NCI-H345 (cell line): ENCODE data around the gene ZNHIT6.
"Not testable (repeated sequence)": the region's sequence is repeated elsewhere in the genome, so short reads cannot be mapped to it uniquely, and the experiment has no call there.

Experiments used
- DNase-seq: peaks from one replicate; lab custom pipeline; 2025; lab: John Stamatoyannopoulos, UW

ZNHIT6 gene, protein sequence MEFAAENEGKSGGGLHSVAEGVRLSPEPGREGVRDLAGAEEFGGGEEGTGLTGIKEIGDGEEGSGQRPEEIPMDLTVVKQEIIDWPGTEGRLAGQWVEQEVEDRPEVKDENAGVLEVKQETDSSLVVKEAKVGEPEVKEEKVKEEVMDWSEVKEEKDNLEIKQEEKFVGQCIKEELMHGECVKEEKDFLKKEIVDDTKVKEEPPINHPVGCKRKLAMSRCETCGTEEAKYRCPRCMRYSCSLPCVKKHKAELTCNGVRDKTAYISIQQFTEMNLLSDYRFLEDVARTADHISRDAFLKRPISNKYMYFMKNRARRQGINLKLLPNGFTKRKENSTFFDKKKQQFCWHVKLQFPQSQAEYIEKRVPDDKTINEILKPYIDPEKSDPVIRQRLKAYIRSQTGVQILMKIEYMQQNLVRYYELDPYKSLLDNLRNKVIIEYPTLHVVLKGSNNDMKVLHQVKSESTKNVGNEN

DNA sequence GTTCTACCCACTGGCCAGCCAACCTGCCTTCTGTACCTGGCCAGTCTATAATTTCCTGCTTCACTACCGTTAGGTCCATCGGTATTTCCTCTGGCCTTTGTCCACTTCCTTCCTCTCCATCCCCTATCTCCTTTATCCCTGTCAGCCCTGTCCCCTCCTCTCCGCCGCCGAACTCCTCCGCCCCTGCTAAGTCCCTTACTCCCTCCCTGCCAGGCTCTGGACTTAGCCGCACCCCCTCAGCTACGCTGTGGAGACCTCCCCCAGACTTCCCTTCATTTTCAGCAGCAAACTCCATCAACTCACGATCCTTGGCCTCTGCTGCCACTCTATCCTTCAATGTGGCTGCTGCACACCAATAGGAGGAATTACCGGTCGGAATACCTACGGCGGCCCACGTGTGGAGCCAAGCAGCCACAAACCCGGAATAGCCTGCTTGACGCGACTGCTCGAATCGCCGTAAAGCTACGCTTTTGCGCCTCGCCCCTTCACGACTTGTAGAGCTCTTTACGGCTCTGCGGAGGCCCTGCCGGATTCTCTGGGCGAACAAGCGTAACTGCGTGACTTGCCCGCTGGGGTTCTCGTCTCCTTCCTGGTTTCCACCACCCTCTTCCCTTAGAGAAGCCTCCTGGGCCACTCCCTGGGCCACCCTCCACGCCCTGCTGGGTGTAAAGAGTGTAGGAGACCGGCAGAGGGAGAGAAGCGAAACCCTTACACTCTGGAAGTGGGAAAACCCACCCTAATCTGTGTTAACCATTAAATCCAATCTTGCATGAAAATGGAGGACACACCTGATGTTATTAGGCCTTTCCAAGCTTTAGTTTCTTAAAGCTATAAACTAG is at the start of gene ZNHIT6:
TSS of gene ZNHIT6 (minus strand) at position 444 of the 839 bp plus-strand sequence. CDS start at position 295, 149 bp downstream.
- DNase-seq = peak; percentile 93

DNA sequence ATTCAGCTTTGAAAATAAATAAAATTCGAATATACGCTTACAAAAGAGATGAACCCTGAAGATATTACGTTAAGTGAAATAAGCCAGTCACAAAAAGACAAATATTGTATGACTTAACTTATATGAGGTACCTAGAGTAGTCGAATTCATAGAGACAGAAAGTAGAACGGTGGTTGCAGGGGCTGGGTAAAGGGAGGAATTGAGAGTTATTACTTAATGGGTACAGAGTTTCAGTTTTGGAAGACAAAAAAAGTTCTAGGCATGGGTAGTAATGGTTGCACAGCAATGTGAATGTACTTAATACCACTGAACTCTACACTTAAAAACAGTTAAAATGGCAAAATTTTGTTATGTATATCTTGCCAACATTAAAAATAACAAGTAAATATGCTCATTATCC is 48.6 kb upstream of the ZNHIT6 start:
- DNase-seq = no peak

DNA sequence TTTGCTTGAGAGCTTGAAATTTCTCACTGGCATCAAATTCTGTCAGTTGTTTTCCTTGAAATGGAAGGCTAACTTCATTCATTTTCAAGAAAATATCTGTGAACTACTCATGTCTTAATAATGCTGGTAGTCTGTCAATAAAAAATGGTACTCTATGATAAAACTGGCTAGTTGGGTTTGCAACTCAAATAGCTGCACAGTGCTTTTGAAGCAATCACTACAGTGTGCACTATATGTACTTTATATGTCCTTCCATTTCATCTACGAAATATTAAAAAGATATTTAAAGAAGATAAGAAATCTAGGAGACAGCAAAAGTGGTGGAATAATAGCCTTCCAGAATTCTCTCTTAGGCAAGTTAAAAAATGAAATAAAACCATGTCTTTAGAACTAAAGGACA is 39.9 kb upstream of the ZNHIT6 start:
- DNase-seq = no peak

DNA sequence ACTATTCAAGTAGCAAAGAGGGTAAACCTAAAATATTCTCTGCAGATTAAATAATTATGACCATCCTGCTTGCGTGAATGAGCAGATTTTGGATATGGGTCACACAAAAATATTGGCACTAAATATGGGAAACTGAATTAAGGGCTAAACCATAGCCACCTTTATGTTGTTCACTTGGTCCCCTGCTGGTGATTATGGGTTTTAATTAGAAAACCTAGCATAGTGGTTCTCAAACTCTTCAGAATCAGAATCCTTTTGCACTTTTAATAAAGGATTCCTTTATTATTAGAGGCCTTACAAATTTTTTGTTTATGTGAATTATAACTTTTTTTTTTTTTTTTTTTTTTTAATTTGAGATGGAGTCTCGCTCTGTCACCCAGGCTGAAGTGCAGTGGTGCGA is 38.5 kb upstream of the ZNHIT6 start:
- DNase-seq = no peak

DNA sequence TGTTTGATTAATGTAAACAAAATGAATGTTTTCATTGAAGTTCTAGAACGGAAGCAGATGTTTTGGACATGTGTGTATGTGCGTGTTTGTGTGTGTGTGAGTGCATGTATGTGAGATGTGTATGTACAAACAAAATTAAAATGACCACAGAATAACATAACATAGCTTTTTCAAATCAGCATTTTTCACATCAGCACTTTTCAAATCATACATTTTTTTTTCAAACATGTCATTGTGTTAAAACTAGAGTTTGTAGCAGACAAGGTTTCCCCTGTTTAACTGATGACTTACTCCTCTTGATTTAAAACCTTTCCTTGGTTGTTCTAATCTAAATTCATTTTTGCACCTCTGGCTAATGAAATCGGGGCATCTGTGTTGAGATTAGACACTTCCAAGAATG is 35.6 kb upstream of the ZNHIT6 start:
- no peak for DNase-seq

DNA sequence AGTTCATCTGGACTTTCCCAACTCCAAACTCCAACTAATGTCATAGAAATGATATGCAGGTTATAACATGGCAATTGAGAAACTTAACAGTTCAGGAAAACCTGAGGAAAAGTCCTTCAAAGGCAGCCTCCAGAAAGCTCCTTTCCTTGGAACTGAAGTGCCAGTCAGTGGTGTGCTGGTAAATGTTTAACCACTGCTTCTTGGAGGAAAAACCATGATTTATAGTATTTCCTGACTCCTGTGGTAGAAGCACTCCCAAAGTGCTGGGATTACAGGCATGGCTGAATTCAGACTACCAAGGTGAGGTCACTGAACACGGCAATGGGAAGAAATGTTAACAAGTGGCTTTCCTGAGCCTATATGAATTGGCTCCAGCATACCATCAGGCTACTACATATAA is 26.7 kb upstream of the ZNHIT6 start:
- no peak for DNase-seq

DNA sequence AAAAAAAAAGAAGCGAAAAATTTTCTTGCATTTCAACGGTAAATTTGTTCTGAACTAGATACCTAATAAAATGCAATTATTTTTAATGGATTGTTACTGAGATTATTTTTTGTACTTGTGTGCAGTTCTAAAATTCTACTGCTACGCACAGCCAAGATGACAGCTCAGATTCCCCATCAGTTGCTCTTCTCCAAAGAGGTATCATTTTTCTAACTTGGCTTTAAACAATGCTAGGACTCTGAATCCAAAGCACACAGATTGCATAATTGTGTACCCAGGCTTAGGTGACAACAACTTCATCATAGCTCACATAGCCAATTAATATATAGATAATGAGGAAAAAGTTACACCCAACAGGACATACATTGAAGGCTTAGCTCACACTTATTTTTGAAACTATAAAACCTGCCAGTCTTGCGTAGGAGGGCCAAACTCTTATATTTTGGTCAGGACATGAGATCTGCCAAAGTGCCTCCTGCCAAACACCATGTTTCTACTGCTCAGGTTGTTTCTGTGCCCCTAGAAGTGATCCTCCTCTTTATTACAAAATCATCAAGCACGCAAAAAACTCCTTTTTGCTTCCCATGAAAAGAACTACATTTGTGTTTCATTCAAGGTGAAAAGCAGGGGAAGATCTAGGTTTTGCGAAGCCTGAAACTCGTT is 10.6 kb upstream of the ZNHIT6 start:
- DNase-seq = no peak

DNA sequence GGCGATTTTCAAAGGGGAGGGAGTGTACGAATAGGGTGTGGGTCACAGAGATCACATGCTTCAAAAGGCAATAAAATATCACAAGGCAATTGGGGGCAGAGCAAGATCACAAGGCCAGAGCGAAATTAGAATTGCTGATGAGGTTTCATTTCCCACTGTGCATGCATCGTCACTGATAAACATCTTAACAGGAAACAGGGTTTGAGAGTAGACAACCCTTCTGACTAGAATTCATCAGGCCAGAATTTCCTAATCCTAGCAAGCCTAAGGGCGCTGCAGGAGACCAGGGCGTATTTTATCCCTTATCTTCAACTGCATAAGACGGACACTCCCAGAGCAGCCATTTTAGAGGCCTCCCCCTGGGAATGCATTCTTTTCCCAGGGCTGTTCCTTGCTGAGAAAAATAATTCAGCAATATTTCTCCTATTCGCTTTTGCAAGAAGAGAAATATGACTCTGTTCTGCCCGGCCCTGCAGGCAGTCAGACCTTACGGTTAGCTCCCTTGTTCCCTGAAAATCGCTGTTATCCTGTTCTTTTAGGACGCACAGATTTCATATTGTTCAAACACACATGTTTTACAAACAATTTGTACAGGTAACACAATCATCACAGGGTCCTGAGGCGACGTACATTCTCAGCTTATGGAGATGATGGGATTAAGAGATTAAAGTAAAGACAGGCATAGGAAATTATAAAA is 6.3 kb upstream of the ZNHIT6 start:
- DNase-seq = not testable (repeated sequence)

DNA sequence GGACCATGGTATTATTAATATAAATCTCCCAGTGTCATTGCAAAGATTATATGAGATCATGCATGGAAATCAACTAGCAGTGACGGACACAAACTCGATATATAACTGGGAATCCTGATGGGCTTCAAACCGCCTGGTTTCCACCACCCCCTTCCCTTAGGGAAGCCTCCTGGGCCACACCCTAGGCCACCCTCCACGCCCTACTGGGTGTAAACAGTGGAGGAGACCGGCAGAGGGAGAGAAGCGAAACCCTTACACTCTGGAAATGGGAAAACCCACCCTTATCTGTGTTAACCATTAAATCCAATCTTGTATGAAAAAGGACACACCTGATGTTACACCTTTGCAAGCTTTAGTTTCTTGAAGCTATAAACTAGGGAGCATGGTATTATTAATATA is 595 bp upstream of the ZNHIT6 start:
- no peak for DNase-seq

DNA sequence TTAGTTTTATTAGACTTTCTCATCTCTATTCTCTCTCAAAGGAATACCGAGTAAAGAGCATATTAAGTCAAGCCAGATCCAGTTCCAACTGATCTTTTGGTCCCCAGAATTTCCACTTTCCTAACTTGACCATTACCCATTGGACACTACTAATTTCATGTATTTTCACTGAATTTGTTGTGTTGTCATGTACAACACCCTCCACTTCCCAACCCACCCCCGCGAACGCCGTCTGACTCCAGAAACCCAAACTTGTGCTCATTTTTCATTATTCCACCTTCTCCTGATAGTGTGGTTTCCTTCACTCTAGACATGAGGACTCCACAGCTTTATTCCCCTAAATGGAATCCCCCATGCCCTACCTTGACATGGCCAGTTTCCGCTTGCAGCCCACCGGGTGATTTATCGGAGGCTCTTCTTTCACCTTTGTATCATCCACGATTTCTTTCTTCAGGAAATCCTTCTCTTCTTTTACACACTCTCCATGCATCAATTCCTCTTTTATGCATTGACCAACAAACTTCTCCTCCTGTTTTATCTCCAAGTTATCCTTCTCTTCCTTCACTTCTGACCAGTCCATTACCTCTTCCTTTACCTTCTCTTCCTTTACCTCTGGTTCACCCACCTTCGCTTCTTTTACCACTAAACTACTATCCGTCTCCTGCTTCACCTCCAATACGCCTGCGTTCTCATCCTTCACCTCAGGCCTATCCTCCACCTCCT is 805 bp downstream of the ZNHIT6 start:
- no peak for DNase-seq

DNA sequence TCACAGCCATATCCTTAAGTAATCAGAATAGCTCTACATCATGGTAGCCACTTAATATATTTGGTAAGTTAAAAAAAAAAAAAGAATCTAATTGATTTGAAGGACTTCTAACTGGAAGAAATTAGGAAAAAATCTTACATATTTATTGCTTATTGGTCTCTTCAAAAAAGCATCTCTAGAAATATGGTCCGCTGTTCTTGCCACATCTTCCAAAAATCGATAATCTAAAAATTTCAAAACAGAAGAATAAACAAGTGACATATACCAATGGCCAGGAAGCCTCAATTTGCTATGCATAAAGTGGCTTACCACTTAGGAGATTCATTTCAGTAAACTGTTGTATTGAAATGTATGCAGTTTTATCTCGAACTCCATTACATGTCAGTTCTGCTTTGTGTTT is 2.3 kb downstream of the ZNHIT6 start:
- no peak for DNase-seq

DNA sequence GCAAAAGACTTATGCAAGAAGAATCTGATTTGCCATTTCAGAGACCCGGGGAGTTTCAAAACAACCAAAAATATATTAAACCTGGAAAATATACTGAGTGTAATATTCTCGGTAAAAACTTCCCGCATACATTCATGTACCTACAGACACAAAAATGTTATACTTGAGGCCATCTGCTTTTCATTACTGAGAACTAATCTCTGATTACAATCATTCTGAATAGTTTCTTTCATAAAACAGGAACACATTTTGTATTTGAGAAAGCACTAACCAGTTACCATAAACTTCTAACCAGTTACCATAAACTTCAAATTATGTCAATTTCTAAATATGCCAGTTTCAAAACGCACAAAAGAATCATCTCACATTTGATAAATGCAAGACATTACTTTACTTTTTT is 7.8 kb downstream of the ZNHIT6 start:
- no peak for DNase-seq

DNA sequence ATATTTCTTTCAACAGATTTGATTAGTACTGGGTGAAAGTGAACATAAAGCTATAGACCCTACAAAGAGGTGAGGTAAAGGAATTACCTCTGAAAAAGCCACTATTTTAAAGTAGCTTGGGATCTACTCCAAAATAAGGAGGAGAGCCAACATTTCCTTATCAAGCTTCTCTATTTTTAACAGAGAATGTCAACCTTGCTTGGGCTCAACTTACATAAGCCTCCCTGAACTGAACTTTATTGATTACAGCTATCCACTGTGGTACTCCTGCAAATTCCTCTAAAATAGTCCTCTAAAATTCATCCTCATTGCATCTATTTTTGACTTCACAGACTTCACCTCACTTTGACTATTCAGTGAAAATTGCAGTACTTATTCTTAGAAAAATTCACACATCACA is 10.3 kb downstream of the ZNHIT6 start:
- no peak for DNase-seq

DNA sequence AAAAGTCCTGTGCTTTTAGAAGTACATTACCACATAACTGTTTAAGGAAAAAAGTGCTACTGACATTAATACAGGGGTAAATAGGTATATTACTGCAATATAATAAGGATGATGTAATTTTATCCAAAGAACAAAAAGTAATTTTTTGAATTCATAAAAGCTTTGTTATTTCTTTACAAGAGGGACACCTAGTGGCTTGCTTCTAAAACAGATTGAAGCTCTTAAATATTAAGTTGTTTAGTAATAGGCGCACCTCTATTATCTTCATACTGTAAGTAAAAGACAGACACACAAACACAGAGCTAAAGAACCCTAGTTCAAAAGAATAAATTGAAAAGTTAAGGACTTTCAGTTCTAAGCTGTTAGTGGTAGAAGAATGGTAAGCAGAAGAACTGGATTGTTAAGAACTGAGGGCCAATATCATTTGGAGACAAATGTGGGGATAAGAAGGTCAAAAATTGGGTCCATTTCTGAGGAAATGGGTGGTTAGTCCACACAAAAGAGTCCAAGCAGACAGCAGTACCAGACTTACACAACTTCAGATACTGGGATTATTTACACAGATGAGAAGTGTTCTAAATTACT is 15.4 kb downstream of the ZNHIT6 start:
- peak; percentile 7 for DNase-seq

DNA sequence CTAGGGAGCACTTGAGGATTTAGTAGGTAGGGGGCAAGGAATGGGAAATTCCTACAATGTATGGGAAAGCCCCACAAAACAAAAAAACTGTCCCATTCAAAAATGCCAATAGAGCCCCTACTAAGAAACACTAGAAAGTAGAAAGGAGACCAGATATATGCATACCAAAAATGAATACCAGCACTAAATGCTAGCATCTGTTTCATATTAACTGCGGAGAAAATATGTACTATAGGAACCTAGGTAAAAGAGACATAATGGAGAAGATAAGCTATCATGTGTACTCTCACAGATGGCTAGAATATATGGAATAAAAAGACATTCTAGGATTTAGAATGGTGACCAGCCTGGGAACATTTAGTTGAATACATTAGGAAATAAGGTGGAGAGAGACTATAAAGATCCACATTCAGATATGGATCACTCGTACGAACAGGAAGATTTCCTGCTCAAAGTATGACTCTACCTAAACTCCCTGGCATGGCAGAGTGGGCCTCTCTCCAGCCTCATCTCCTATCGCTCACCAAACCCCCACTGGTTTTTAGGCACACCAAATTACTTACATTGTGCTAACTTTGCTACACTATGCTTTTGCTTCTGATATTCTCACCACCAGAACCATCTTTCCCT is 18.3 kb downstream of the ZNHIT6 start:
- DNase-seq = no peak

DNA sequence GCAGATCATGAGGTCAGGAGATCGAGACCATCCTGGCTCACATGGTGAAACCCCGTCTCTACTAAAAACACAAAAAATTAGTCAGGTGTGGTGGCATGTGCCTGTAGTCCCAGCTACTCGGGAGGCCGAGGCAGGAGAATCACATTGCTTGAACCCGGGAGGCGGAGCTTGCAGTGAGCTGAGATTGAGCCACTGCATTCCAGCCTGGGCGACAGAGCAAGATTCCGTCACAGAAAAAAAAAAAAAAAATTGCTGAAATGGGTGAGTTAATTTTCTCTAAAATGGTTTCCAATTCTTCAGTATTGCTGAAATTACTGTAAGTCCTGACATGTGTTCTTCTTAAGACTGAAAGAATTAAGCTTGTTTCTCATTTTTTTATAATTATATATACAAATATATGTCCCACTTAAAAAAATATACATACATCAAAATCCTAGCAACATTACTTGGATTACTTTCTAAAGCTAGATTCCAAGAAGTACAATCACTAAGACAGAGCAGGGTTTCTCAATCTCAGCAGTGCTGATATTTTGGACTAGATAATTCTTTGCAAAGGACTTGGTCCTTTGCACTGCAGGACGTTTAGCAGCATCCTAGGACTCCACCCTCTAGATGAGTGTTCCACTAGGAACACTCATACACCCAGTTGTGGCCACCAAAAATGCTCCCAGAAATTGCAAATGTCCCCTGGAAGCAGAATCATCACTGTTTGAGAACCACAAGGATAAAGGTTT is 24.8 kb downstream of the ZNHIT6 start:
- no peak for DNase-seq

DNA sequence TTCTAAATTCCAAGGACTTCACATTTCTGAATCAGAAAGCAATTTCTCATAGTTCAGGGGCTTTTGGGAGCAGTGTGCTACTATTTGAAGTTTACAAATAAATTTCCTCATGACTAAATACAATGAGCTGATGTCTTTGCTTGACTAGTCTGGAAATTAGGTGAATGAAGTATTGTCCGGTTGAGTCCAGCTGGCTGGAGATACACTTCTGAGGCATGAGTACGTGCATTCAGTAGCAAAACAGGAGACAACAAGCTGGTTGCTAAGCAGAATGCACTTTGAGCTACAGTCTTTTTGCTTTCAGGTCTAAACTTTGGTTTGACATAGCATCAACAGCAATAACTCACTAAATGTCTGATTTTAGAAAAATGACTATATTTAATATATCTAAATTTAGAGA is 27.1 kb downstream of the ZNHIT6 start:
- no peak for DNase-seq

DNA sequence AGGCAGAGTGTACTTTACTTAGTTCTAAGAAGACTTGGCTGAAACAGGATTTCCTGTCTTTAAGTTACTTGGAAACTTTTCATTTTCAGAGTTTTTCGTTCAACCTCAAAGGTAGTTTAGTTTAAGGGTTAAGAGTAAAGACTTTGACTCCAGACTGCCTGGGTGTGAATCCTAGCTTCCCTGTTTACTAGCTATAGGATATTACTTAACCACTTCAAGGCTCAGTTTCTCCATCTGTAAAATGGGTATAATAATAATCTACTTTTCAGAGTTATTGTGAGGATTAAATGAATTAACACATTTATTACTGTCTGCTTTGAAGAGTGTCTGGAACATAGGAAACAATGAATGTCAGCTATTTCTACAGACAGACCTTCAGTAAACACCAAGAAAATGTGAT is 30.0 kb downstream of the ZNHIT6 start:
- DNase-seq = no peak

DNA sequence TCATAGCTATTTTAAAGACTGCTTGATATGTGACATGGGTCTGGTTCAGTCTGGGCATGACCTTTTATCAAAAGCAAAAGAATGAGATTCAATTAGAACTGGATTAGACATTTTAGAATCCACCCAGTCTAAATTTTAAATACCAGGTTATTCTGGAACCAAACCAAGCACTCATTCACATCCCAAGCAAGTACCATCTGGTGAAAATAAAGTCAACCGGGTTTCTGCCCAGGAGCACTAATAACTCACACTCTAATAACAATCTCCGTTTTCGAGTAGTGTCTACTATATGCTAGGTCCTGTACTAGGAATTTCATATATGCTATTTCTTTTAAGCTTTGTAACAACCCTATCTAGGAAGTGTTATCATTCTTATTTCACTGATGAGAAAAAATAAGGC is 30.6 kb downstream of the ZNHIT6 start:
- DNase-seq = no peak
